GM18520 (cell line): ENCODE measurements around the gene MLC1.

ENCODE experiments used
- ATAC-seq: cut with Tn5 transposase; IDR thresholded peaks from one replicate; pipeline ENCODE4 v1.9.1; 2021; ENCODE audit not compliant: unreplicated experiment

The MLC1 gene

GRCh38 chr22:50017701-50018224 lies 67.5 kb downstream of the MLC1 start:
- no peak for ATAC-seq

DNA sequence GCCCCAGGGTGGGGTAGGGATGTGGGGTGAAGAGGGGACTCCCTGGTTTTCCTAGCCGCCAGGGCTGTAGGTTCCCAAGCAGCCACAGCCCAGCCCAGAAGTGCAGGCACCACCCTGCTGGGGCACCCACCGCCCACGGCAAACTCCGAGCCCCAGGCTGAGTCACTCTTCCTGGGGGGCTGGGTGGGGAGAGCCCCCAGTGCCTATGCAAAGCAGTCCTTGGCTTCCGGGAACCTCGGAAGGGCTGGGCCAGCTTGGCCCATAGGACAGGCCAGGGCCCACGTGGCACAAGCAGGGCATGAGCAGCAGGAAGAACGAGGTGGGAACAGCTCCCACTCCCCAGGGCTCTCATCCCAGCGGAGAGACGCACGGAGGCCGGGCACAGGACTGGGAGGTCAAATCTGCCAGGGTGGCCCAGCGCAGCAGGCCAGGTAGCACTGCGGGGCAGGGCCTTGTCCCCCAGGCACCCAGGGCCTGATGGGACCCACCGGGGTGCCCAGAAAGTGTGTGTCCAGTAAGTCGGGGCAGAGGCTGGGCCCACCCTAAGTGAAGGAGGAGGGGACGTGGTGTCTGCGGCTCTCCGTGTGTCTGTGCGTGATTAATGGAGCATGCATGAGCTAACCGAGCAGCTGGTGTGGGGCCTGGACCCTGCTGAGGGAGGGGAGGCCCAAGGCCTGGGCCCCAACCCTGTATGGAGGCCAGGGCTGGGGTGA lies 68.1 kb downstream of the MLC1 start:
- ATAC-seq: peak; percentile 55

- no peak for ATAC-seq
Observed at GRCh38 chr22:50016308-50016987, 68.8 kb downstream of the MLC1 start.

- no peak for ATAC-seq
Observed at GRCh38 chr22:50015451-50016307, 69.5 kb downstream of the MLC1 start.

GRCh38 chr22:50014655-50015401 lies 70.4 kb downstream of the MLC1 start:
- no peak for ATAC-seq

DNA sequence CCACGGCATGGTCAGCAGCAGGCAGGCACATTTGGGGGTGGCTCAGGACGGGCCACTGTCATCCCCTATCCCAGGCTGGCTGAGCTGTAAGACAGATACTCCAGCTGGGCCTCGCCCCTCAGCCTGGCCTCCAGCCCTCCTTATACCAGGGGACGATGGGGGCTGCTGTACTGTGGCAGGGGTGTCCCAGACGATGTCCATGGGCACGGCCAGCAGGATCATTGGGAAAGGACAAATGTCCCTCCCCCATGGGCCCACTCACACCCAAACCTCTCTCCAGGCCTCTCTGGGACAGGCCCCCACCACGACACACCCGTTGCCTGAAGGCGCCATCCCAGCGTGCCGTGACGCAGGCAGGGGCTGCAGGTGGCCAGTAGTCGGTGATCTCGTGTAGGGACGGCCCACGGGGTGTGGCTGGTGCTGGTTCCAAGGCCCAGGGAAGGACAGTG lies 71.1 kb downstream of the MLC1 start:
- no peak for ATAC-seq

GRCh38 chr22:50012211-50013181 lies 72.7 kb downstream of the MLC1 start, which contains the start of gene IL17REL:
Gene IL17REL (minus strand): TSS chr22:50012765. CDS start chr22:50012646, 119 bp downstream.
- no peak for ATAC-seq

GRCh38 chr22:50011447-50012210 lies 73.6 kb downstream of the MLC1 start:
- no peak for ATAC-seq

GRCh38 chr22:50010676-50011446 lies 74.4 kb downstream of the MLC1 start:
- no peak for ATAC-seq

DNA sequence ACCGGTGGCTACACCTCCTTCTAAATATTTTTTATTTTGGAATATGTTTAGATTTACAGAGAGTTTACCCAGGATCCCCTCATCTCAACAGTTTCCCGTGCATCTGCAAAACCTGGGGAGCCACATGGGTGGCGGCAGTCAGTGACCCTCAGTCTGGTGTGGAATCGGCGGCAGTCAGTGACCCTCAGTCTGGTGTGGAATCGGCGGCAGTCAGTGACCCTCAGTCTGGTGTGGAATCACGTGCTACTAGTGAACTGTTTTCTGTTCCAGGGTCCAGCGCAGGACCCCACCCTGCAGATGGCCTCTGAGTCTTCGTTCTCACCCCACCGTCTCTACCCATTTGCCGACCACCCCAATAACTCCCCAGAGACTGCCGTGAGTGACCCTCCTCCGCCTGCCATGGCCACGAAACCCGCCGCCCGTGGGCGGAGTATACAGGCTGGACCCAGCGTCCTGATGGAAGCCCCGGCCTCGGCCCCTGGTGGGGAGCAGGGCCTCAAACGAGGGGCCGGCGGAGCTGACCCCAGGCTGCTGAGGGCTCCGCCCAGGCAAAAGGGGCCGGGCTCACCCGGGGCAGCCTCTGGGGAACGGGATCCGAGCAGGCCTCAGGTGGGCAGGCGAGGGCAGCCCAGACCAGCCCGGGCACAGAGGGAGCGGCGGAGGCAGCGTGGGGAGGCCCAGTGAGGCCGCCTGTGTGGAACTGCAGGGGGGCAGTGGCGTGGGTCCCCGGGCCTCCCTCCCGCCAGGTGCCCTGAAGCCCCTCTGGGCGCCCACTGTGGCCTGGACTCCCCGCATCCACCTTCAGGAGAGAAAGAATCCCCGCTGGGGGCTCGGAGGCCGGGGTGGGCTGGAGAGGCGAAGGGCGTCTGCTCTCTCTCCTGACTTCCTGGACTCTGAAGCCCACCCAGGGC lies 75.2 kb downstream of the MLC1 start:
- no peak for ATAC-seq
